ENCODE measurements around the gene COMT. TPM values are rescaled to one million over a fixed set of nuclear protein-coding genes. Genes with fewer than 3 reads are reported as not detected.

The COMT gene
- total and polyA plus RNA-seq, 2 of the 4 experiments (the other 2 are of a cell fraction): 202 to 347 TPM

DNA sequence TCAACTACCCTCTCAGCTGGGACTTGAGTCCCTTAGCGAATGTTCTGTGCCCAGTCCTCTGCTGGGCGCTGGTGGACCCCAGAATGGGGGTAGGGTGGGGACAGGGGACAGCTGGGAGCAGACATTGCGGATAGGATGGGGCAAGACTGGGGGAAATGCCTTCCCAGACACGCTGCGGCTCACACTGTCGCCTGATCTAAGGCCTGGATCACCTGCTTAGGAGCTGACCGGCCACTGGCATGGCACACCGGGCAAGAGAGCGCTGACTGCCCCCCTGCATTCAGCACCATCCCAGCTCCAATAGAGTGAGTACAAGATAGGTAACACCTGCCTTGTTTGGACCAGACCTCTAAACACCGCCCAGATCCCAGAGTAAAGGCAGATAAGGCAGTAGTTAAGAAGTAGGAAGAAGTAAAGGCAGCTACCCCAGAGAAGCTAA, 73.6 kb downstream of the COMT start:
- Histone ChIP-seq H2BK5ac (ENCODE audit: low read depth, low read length, poor library complexity, severe bottlenecking) (no peak overlapping the region), H3K4me2 (ENCODE audit: low read depth, low read length) (no peak overlapping the region), H2BK15ac (ENCODE audit: low read depth, low read length) (no peak overlapping the region), H3K79me1 (ENCODE audit: low read depth in 1 of 2, low read length in 2 of 2) (no peaks in the 10 kb centered on the region), H3K9ac (ENCODE audit: low read depth, low read length) (no peak overlapping the region), H3K9me1 (ENCODE audit: insufficient read depth, low read length) (peaks cover 6% of the 10 kb centered on the region; the same call in 1 of the 2 replicates), H3K18ac (ENCODE audit: low read depth, low read length) (no peak overlapping the region), H2AK5ac (ENCODE audit: low read depth, low read length) (no peak overlapping the region), H2BK20ac (ENCODE audit: low read depth, low read length) (no peak overlapping the region), H3K36me3 (ENCODE audit: control insufficient read depth, insufficient read depth, low read length) (no peaks in the 10 kb centered on the region), H2AK9ac (replicated peaks; ENCODE audit: low read depth, low read length, poor library complexity) (no peak overlapping the region), H3K14ac (replicated peaks; ENCODE audit: low read depth, low read length) (no peak overlapping the region), H3K4me1 (ENCODE audit: control insufficient read depth, insufficient read depth, low read length) (peaks cover 1% of the 10 kb centered on the region; the same call in 1 of the 2 replicates), H3K23ac (ENCODE audit: low read depth, low read length) (no peak overlapping the region), H2AFZ (replicated peaks; ENCODE audit: low read length, poor library complexity) (no peak overlapping the region), H3K56ac (ENCODE audit: extremely low read depth, insufficient read depth, low read length) (no peak overlapping the region), H3K4me3 (ENCODE audit: insufficient read depth, low read depth, low read length) (no peak overlapping the region), H3K27ac (ENCODE audit: insufficient read depth, low read length) (no peak overlapping the region), H2BK120ac (ENCODE audit: low read depth, low read length) (no peak overlapping the region), H4K8ac (ENCODE audit: low read depth in 2 of 2, low read length in 2 of 2) (no peak overlapping the region), H3K9me3 (ENCODE audit: control insufficient read depth, insufficient read depth, low read length) (no peaks in the 10 kb centered on the region), H4K91ac (ENCODE audit: insufficient read depth, low read depth, low read length) (no peak overlapping the region), H4K5ac (ENCODE audit: low read depth, low read length) (no peak overlapping the region), H4K20me1 (ENCODE audit: insufficient read depth, low read length) (no peaks in the 10 kb centered on the region), H3K4ac (ENCODE audit: low read depth, low read length) (no peak overlapping the region), H3K27me3 (ENCODE audit: control insufficient read depth, insufficient read depth, low read length) (peaks cover 29% of the 10 kb centered on the region)
- no peak for DNase-seq
- dilution Hi-C loops (cut with HindIII; ENCODE audit: low sequenced_read_pairs, unreplicated experiment) (no loop called here), in situ Hi-C loops (cut with MboI; ENCODE audit: low sequenced_read_pairs) (no loop called here), intact Hi-C loops (cut with micrococcal nuclease) (no loop called here)
- ChIA-PET CTCF (interaction anchor here (0.6 to 1.0 kb wide), 2 partner anchors 45 to 181 kb away, joined by 3 read pairs; no protein-coding TSS in a partner anchor), POLR2A (ENCODE audit: unreplicated experiment) (no interaction called here)
- TF ChIP-seq USF2 (IDR thresholded peaks at IDR 0.05; ENCODE audit: low read depth, low read length): no peak
- no peak for TF ChIP-seq CTCF (conservative IDR thresholded peaks at IDR 0.05; ENCODE audit: low read depth, low read length)
- TF ChIP-seq CEBPB (IDR thresholded peaks at IDR 0.05; ENCODE audit: low read depth, low read length): no peak
- no peak for TF ChIP-seq SMC3 (IDR thresholded peaks at IDR 0.05; ENCODE audit: low read depth, low read length)
- TF ChIP-seq RAD21 (IDR thresholded peaks at IDR 0.05; ENCODE audit: low read length): no peak
- TF ChIP-seq RFX5 (IDR thresholded peaks at IDR 0.05; ENCODE audit: low read depth, low read length): no peak
- no peak for TF ChIP-seq BHLHE40 (IDR thresholded peaks at IDR 0.05; ENCODE audit: low read depth, low read length)
- TF ChIP-seq POLR2A (IDR thresholded peaks at IDR 0.05; ENCODE audit: low read depth, low read length): no peak
- no peak for TF ChIP-seq MAFK (IDR thresholded peaks at IDR 0.05; ENCODE audit: low read depth, low read length)
- TF ChIP-seq RCOR1 (IDR thresholded peaks at IDR 0.05; ENCODE audit: insufficient replicate concordance, low read length): no peak
- no peak for TF ChIP-seq CHD1 (IDR thresholded peaks at IDR 0.05; ENCODE audit: low read depth, low read length)
- no peak for TF ChIP-seq NFE2L2 (IDR thresholded peaks at IDR 0.05; ENCODE audit: low read depth, low read length)
- no peak for TF ChIP-seq FOS (IDR thresholded peaks at IDR 0.05; ENCODE audit: low read depth, low read length)
- TF ChIP-seq MAZ (IDR thresholded peaks at IDR 0.05; ENCODE audit: borderline replicate concordance, low read depth, low read length): no peak
- BruUV-seq (replicated peaks): no TSS peak
- ATAC-seq (ENCODE audit: low read depth): no peak
- 80% methylated on average over 1 of the region's 10 CpGs; no CpG with 5 or more reads in 1 of the 2 experiments for whole genome bisulfite sequencing, 2 experiments (ENCODE audit: extremely low coverage in 2 of 2, insufficient read length in 1 of 2)
